NCI-H1048 (cell line): Measurements from ENCODE around the gene ZNF746.
"Not testable (repeated sequence)": the region's sequence is repeated elsewhere in the genome, so short reads cannot be mapped to it uniquely, and the experiment has no call there.

Experiments used
- DNase-seq: peaks from one replicate; lab custom pipeline; 2025; lab: John Stamatoyannopoulos, UW

ZNF746 gene

GRCh38 chr7:149497467-149498261, at the start of gene ZNF746:
ZNF746 (minus strand) TSS chr7:149497809; CDS start chr7:149497536, 273 bp downstream.
- DNase-seq, result peak; percentile 57

GRCh38 chr7:149547126-149547525, 49.5 kb upstream of the ZNF746 start:
- DNase-seq, result no peak

GRCh38 chr7:149546331-149546730, 48.7 kb upstream of the ZNF746 start:
- no peak for DNase-seq

GRCh38 chr7:149544028-149544427, 46.4 kb upstream of the ZNF746 start:
- DNase-seq, result no peak

GRCh38 chr7:149532654-149533053, 35.0 kb upstream of the ZNF746 start:
- no peak for DNase-seq

- no peak for DNase-seq
These were observed 31.6 kb upstream of the ZNF746 start for GRCh38 chr7:149529136-149529718.

- DNase-seq, result no peak
These were observed 29.8 kb upstream of the ZNF746 start for GRCh38 chr7:149527414-149527813.

GRCh38 chr7:149525280-149525679, 27.7 kb upstream of the ZNF746 start:
- no peak for DNase-seq

GRCh38 chr7:149524394-149524793, 26.8 kb upstream of the ZNF746 start:
- DNase-seq, result no peak

GRCh38 chr7:149510248-149510647, 12.6 kb upstream of the ZNF746 start:
- no peak for DNase-seq

GRCh38 chr7:149509774-149510173, 12.2 kb upstream of the ZNF746 start:
- DNase-seq, result no peak

- no peak for DNase-seq
These were observed 7.9 kb upstream of the ZNF746 start for GRCh38 chr7:149505551-149505950.

- no peak for DNase-seq
These were observed 4.0 kb upstream of the ZNF746 start for GRCh38 chr7:149501651-149502050.

- DNase-seq, result no peak
These were observed 3.3 kb upstream of the ZNF746 start for GRCh38 chr7:149500910-149501309.

- no peak for DNase-seq
These were observed 2.6 kb upstream of the ZNF746 start for GRCh38 chr7:149500201-149500600.

GRCh38 chr7:149498811-149499210, 1.2 kb upstream of the ZNF746 start:
- DNase-seq, result no peak

GRCh38 chr7:149496642-149497391, 792 bp downstream of the ZNF746 start:
- DNase-seq, result no peak

GRCh38 chr7:149495785-149496641, 1.6 kb downstream of the ZNF746 start:
- DNase-seq, result no peak

GRCh38 chr7:149494738-149495368, 2.8 kb downstream of the ZNF746 start:
- no peak for DNase-seq

GRCh38 chr7:149493975-149494374, 3.6 kb downstream of the ZNF746 start:
- DNase-seq, result not testable (repeated sequence)

GRCh38 chr7:149493366-149493765, 4.2 kb downstream of the ZNF746 start:
- DNase-seq, result no peak
